ENCODE data around the gene RNASE3.
A peak's percentile ranks its signal among the peaks of the same experiment; 100 is the strongest.
"Not testable (repeated sequence)": the region's sequence is repeated elsewhere in the genome, so short reads cannot be mapped to it uniquely, and the experiment has no call there.

RNASE3 gene

GRCh38 chr14:20891126-20891825, at the start of gene RNASE3:
Gene RNASE3, plus strand, starts transcription at chr14:20891385. Its CDS starts 302 bp downstream, at chr14:20891687.
- DNase-seq (ENCODE audit: low spot score) = not testable (repeated sequence)

GRCh38 chr14:20846560-20846959, 44.6 kb upstream of the RNASE3 start:
- no peak for DNase-seq (ENCODE audit: low spot score)

GRCh38 chr14:20848316-20848954, 42.8 kb upstream of the RNASE3 start:
- DNase-seq (ENCODE audit: low spot score) = peak; percentile 59

GRCh38 chr14:20848955-20849570, 42.1 kb upstream of the RNASE3 start:
- DNase-seq (ENCODE audit: low spot score) = no peak

- no peak for DNase-seq (ENCODE audit: low spot score)
These were observed 38.1 kb upstream of the RNASE3 start for GRCh38 chr14:20853042-20853441.

- DNase-seq (ENCODE audit: low spot score) = peak; percentile 73
These were observed 35.4 kb upstream of the RNASE3 start for GRCh38 chr14:20855652-20856291.

GRCh38 chr14:20857207-20857606, 34.0 kb upstream of the RNASE3 start:
- no peak for DNase-seq (ENCODE audit: low spot score)

- DNase-seq (ENCODE audit: low spot score) = peak; percentile 75
These were observed 33.4 kb upstream of the RNASE3 start for GRCh38 chr14:20857630-20858261.

- DNase-seq (ENCODE audit: low spot score) = no peak
These were observed 25.0 kb upstream of the RNASE3 start for GRCh38 chr14:20866194-20866593.

- peak; percentile 11 for DNase-seq (ENCODE audit: low spot score)
These were observed 24.2 kb upstream of the RNASE3 start for GRCh38 chr14:20866963-20867362.

- peak; percentile 82 for DNase-seq (ENCODE audit: low spot score)
These were observed 17.6 kb upstream of the RNASE3 start for GRCh38 chr14:20873370-20874177.

- no peak for DNase-seq (ENCODE audit: low spot score)
These were observed 14.2 kb upstream of the RNASE3 start for GRCh38 chr14:20877016-20877415.

- DNase-seq (ENCODE audit: low spot score) = no peak
These were observed 12.5 kb upstream of the RNASE3 start for GRCh38 chr14:20878695-20879094.

- not testable (repeated sequence) for DNase-seq (ENCODE audit: low spot score)
These were observed 10.0 kb upstream of the RNASE3 start for GRCh38 chr14:20881229-20881628.

- DNase-seq (ENCODE audit: low spot score) = not testable (repeated sequence)
These were observed 8.4 kb upstream of the RNASE3 start for GRCh38 chr14:20882787-20883186.

GRCh38 chr14:20888411-20888810, 2.8 kb upstream of the RNASE3 start:
- DNase-seq (ENCODE audit: low spot score) = not testable (repeated sequence)

GRCh38 chr14:20895322-20895721, 4.1 kb downstream of the RNASE3 start:
- DNase-seq (ENCODE audit: low spot score) = not testable (repeated sequence)

- DNase-seq (ENCODE audit: low spot score) = no peak
These were observed 13.3 kb downstream of the RNASE3 start for GRCh38 chr14:20904393-20905029.

GRCh38 chr14:20905676-20906075, 14.5 kb downstream of the RNASE3 start:
- DNase-seq (ENCODE audit: low spot score) = no peak

- DNase-seq (ENCODE audit: low spot score) = no peak
These were observed 16.0 kb downstream of the RNASE3 start for GRCh38 chr14:20907214-20907613.

GRCh38 chr14:20910822-20911221, 19.6 kb downstream of the RNASE3 start:
- DNase-seq (ENCODE audit: low spot score) = not testable (repeated sequence)
